ENCODE measurements around the gene CLRN3. TPM values are rescaled to one million over a fixed set of nuclear protein-coding genes. Genes with fewer than 3 reads are reported as not detected.
A peak's percentile ranks its signal among the peaks of the same experiment; 100 is the strongest.

Gene CLRN3
- total RNA-seq, 1 donor from 2014 or later, result not detected

DNA sequence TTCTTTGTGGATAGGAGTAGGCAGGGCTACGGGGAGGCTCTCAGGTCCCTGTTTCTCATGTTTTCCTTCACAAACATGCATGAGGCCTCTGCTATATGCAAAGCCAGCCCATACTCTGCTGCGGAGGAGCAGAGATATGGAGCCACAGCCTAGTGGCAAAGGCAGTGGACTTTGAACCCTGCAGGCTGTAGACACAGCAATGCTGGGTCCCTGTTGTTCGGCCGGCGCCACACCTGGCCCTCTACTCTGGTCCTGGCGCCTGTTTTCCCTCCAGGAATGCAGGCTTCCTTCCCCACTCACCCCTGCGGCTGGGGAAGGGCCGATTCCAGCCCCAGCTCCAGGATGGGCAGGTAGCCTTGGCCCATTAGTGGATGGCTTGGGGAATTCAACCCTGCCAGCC lies 11.5 kb downstream of the CLRN3 start:
- intact Hi-C loops (cut with DNase I), result no loop called here
- no peak for DNase-seq (ENCODE audit: low spot score)

DNA sequence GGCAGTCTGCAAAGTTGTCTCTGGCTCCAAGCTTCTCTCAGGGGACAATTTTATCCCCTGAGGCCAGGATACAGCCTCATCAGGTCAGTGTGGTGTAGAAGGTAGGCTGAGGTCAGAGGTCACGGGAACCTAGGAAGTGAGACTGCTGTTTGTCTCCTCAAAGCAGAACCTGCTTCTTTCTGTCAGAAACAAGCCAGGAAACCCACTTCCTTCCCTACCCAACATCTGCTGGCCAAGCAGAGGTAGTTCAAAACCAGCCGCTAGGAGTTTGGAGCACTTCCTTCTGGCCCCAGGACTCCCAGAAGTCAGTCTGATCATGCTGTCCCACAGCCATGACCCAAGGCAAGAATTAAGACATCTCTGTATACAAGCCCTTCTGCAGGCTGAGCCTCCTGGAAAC lies 12.2 kb downstream of the CLRN3 start:
- no peak for DNase-seq (ENCODE audit: low spot score)
- intact Hi-C loops (cut with DNase I), result no loop called here

DNA sequence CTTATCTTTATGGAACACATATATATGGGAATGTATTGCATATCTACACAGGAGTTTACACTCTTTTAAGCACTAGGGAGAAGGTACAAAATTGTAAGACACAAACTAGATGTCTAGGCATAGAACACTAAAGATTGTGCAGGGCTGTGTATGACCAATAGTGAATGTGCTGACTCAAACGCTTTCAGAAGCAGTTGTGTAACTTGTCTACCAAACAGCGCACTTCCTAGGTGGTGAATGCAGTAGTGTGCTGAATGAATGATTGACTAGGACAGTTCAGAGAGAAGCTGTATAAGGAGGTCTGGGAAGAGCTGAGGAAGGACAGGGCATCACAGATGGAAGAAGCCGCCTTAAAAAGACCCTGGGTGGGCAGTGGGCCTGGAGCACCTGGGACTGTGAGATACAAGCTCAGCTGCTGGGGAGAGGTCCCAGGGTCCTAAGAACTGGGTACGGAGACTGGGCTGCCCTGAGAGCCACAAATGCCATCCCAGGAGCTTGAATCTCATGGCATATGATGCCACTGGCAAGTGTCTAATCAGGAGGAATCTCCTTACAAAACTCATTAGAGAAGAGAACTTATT lies 14.2 kb downstream of the CLRN3 start:
- intact Hi-C loops (cut with DNase I), result no loop called here

DNA sequence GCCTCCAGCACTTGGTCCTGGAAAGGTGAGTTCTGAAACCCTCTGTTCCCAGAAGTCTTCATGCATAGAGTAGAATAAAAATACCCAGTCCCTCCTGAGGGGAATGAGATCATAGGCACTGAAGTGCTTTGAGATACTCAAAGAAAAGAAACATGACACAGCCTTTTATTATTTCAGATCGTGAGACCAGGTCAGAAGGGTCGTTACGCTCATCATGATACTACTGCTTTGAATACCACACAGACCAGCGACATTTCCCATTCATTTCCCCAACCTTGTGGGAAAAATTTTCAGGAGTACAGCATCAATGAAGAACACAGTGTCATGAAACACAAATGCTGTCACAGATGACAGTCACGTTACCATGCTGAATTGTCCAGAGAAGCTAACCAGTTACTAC lies 15.0 kb downstream of the CLRN3 start:
- intact Hi-C loops (cut with DNase I), result no loop called here
- DNase-seq (ENCODE audit: low spot score), result no peak

More for the DNA sequence above, 14.2 kb downstream of the CLRN3 start:
- no peak for DNase-seq (ENCODE audit: low spot score)

DNA sequence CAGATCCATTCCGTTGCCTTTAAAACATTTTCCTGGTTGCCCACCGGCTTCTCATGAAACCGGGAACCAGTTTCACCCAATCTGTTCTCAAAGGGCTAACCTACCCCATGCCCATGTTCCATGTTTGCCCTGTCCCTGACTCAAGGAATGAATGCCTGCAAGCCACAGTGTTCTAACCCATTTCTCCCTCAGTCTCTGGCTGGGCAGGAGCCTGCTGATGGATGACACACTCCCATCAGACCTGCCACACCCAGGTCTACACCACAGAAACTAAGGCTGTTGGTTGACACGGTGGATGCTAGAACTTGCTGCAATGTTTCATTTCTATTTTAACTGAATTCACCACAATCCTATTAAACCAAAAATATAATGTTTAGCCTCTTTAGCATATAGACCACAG lies 15.6 kb downstream of the CLRN3 start:
- no peak for DNase-seq (ENCODE audit: low spot score)
- intact Hi-C loops (cut with DNase I), result no loop called here

DNA sequence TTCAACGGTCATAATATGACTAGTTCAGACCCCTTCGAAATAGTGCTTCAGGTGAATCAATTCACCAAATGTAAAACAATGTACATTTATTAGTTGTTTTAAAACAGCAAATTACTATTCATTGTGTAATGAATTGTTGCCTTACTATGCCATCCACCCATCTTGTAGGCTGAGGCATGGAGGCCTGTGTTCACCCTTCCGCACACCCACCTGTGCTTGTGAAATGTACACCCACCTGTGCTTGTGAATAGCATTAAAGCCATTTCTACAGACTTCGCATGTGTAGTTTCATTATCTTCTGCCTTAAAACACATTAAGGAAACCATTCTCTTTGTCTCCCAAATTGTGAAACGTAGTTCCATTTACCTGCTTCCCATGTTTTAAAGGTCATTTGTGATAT lies 16.8 kb downstream of the CLRN3 start:
- intact Hi-C loops (cut with DNase I), result no loop called here
- no peak for DNase-seq (ENCODE audit: low spot score)

DNA sequence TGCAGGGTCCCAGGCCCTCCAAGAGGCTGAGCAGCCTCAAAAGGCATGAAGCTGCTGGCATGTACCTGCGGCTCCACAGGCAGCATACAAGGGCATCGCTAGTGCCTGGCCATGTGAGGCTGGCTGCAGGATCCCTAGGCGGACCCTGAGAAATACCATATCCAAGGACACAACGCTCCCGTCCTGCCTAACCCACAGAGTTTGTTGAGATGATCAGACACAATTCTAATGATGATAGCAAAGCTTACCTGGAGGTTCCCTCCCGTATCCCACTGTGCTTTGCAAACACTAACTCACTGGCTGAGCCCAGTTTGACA lies 17.3 kb downstream of the CLRN3 start:
- intact Hi-C loops (cut with DNase I), result no loop called here
- no peak for DNase-seq (ENCODE audit: low spot score)

DNA sequence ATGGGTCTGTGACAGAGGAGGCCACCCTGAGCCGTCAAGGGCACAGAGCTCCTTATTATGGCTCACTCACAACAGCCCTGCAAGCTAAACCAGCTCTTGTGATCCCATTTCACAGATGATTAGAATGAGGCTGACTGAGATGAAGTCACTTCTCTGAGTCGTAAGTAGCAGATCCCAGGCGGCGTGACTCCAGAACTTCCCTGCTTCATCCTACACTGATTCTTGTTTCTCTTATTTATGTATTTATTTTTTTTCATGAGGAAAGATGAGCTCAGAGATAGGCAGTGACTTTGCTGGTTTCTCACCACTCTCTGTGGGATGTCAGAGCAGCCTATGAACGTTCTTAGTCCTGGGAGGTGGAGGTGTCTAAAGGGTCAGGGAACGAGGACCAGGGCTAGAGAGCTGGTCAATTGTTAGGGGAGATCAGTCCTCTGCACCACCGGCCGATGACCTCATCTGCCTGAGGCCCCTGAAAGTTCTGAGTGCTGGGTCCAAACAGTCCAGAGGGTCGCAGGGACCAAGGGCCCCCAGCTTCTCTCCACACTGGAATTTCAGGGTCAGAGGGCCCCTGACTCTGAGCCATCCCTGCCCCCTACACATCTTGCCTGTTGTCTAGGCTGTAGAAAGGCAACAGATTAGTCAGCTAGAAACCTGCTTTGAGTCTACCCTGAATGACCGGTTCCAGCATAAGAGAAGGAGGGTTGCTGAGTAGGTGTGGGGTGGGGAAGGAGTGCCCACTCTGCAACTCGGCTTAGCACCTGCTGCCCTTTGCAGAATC lies 17.9 kb downstream of the CLRN3 start:
- DNase-seq (ENCODE audit: low spot score), result no peak
- intact Hi-C loops (cut with DNase I), result no loop called here

DNA sequence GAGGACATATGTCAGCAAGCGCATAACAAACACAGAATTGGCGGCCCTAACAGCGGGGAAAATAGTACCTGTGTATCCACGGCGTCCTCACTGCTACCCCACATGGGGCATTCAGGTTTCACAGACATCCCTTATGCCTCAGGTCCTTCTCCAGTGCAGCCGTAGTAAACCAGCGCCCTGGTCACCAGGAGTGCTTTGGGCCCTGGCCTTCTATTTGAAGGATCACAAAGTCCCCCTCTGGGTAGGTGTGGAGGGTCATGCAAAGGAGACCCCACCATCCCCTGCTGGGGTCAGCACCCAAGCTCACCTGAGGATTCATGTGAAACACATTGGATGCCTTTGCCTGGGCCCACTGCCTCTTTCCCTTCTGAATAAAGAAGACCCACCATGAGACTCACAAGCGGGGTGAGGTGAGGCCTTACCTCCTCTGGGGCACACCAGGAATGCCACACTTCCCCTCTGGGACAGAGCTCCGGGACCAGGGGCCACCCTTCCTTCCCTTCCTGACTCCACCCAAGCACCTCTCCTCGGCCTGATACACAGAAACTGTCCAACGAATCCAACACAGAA lies 18.8 kb downstream of the CLRN3 start:
- intact Hi-C loops (cut with DNase I), result no loop called here
- DNase-seq (ENCODE audit: low spot score), result no peak

DNA sequence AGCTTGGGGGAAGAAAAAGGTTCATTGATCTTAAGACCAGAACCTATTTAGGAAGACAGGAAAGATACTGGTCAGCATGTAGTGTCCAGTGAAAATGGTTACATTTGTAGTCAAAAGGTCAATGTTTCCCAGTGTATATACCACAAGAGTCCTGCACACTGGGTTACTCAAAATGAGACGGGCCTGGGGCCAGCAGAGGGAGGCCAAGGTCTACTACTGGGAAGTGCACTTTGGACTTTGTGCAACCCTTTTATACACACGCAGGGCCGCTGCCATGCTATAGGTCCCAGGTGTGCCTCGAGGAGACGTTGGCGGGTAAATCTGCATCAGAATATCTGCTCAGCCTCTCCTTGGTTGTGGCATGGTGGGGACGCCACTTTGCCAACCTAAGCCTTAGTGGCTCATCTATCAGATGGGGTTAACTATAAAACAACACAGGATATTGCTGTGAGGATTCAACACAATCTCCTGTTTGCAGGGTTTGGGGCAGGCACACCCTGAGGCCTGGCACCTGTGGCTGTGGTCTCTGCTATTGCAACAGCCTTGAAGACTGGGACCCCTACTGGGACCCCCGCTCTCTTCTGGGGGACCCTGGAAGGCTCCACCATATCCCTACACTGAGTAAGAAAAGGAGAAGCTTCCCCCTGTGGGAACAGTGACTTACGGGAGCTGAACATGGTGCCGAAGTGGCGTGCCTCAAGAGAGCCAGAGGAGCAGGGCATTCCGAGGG lies 19.7 kb downstream of the CLRN3 start:
- intact Hi-C loops (cut with DNase I), result no loop called here
- DNase-seq (ENCODE audit: low spot score), result no peak

DNA sequence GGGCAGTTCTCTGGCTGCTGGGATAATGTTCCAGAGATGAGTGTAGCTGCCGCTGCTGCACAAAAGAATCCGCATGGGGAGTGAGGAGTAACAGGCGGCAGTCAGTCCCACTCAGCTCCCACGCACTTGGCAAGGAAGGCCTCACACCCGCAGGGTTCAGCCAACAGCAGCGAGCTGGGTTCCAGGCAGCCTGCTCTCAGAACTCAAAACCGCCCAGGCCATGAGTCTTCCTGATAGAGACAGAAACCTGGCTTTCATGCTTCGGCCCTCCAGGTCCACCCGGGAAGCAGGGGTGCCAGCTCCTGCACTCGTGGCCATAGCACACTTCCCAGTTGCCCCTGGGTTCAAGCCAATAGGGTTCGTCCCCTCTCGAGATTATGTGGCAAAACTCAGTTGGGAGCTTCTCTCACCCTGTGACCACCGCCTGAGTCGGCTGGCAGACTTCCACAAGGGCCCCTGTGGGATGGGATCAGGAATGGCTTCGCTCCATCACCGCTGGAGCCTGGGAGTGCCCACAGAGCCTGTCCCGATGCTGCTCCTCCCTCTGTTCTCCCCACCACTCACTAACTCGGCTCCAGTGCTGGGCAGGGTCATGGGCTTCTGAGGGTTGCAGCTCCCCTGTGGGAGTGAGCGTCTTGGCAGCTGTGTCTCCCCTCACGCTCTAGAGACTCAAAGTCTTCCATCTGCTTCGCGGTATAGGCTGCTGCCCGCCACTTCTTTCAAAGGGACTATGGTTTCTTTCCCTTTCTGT lies 20.6 kb downstream of the CLRN3 start:
- DNase-seq (ENCODE audit: low spot score), result no peak
- intact Hi-C loops (cut with DNase I), result no loop called here

DNA sequence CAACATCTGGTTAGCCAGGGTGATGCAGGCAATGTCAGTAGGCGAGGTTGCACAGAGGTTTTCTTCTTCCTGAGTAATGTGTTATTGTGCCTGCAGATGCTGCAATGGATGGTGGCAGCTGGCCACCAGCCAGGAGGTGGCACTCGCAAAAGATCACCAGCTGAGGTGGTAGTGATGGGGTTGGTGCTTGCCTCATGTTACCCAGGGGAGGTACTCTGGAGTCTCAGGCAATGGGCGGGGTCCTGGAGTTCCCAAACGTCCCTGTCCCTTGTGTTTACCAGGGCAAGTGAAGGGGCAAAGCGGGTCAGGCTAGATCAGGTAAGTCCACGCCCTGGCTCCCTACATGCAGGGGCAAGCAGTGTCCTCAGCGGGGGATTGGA lies 21.1 kb downstream of the CLRN3 start:
- intact Hi-C loops (cut with DNase I), result no loop called here
- no peak for DNase-seq (ENCODE audit: low spot score)

DNA sequence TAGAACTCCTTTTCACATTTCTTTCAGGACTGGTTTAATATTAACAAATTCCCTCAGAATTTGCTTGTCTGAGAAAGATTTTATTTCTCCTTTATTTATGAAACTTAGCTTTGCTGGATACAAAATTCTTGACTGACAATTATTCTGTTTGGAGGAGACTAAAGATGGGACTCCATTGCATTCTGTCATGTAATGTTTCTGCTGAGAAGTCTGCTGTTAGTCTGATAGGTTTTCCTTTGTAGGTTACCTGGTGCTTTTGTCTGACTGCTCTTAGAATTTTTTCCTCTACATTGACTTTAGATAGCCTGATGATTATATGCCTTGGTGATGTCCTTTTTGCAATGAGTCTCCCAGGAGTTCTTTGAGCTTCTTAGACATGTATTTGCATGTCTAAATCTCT lies 23.4 kb downstream of the CLRN3 start:
- DNase-seq (ENCODE audit: low spot score), result no peak
- intact Hi-C loops (cut with DNase I), result no loop called here

DNA sequence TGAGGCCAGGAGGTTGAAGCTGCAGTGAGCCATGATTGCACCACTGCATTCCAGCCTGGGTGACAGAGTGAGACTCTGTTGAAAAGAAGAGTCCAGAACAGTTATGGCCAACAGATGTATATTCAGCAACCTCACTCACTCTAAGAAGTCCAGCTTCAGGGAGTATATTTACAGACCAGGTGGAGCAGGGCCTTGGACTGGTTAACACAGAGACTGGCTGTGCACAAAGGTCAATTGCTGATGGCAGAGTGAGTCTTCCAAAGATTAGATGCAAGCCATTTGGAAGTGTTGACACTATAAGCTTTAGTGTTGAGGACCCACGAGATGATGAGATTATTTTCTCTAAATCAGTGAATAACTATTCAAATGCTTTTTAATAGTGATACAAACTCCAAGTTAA lies 24.9 kb downstream of the CLRN3 start:
- intact Hi-C loops (cut with DNase I), result no loop called here
- no peak for DNase-seq (ENCODE audit: low spot score)

DNA sequence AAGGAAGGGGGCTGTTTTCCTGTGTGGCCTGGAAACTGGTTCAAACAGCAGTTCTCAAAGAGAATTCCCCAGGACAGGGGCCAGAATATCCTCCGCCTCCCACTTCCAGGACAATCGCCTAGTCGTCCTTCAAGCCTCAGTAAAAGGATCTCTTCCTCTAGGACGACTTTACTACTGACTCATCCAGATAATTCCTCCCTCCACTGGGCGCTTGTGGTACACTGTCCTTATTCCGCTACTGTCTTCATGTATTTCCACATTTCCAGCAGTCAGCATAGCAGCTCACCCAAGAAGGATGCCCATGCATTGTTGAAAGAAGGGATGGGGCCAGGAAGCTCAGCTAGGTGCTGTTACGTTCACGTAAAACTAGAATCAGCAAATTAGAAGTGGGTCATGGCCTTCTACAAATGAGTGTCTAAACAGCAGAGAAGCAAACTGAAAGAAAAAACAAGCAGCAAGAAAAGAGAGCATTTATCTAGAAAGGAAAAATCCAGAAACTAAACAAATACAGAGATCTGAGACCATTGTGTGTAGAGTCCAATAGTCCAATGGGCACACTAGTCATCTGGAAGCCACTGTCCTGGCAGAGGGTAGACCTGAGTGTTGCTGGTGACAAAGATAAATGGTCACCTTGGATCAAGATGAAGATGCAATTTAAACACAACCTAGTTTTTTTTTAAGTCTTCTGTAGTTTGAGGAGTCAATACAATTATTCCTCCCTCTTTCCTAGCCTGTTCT lies 26.3 kb downstream of the CLRN3 start:
- intact Hi-C loops (cut with DNase I), result no loop called here
- DNase-seq (ENCODE audit: low spot score), result peak; percentile 14

DNA sequence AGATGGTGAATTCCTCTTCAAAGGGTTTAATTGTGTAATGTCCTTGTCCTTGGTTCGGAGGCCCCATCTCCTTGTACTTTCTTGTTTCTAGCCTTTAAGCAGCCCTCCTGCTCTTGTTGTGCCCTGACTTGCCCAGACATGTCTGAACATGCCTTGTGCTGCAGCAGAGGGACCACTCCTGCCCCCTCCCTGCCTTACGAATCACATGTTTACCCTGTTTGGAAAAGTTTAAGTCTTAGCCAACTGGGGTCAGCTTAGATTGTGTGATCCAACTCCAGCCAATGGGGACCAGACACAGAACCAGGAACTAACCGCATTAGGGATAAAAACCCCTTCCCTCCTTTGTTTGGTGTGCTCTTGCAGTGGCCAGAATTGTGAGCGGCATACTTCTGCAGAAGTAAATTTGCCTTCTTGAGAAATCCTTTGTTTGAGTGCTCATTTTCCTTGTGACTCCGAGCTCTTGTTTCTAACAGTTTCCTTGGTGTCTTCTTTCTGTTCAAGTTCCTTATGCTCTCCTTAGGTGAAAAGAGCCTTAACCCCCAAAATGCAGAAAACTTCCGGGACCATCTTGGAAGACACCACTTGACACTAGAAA lies 29.4 kb downstream of the CLRN3 start:
- intact Hi-C loops (cut with DNase I), result no loop called here
- no peak for DNase-seq (ENCODE audit: low spot score)

DNA sequence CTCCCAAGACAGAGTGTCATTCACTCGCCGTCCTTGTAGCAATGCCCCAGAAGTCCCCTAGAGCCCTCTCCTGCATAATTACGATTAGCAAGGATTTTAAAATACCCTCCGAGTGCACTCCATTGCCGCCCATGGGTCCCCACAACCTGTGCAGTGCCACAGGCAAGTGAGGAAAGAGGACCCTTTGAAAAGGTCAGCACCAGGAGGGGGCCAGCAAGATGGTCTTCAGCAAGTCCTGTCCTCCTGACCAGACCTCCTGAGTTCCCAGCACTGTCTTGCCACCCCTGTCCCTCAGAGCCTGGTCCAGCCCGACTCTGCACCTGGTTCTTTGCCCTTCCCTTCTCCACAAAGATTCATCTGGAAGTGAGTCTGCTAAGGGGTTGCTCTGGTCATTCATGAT lies 32.1 kb downstream of the CLRN3 start:
- DNase-seq (ENCODE audit: low spot score), result no peak
- intact Hi-C loops (cut with DNase I), result no loop called here

DNA sequence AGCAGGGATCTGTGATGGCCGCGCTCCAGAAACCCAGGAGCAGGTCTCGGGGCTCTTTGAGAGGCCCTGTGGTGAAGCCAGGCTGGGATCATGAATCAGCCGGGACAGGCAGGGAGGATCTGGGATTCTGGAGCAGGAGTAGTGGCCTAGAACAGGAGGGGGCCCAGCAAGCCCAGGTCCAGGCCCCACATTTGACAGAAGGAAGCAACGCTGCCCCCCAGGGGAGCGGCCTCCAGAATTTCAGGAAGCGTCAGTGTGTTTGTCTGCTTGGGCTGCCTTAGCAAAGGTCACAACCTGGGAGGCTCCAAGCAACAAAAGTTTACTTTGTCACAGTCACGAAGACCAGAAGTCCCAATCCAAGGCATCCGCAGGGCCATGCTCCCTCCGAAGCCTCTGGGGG lies 36.8 kb downstream of the CLRN3 start:
- intact Hi-C loops (cut with DNase I), result loop anchor here (2.0 kb wide), 1 partner anchor 139 kb away; no protein-coding TSS in a partner anchor
- no peak for DNase-seq (ENCODE audit: low spot score)

DNA sequence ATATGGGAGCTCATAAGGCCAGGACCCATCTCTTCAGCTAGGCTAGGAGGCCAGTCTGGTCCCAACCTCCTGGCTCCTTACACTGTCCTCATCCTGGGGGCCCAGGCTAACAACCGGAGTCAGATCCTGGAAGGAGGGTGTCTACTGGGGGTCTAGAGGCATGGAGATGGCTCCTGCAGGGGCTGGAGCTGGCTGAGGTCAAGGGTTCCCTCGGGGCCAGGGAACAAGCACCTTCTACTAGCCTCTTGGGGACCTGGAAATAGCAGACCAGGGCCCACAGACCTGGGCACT lies 37.2 kb downstream of the CLRN3 start:
- intact Hi-C loops (cut with DNase I), result loop anchor here (2.0 kb wide), 1 partner anchor 139 kb away; no protein-coding TSS in a partner anchor
- no peak for DNase-seq (ENCODE audit: low spot score)

All from cardiac septum (tissue), 1 donor.